CD4-positive, alpha-beta T cell (primary cell): ENCODE results near the gene DSG1. TPM values are rescaled to one million over a fixed set of nuclear protein-coding genes. Genes with fewer than 3 reads are reported as not detected.

Source experiments
- ATAC-seq: fragments of 200-7000 bp; cut with Tn5 transposase; one replicate; pipeline ENCODE4 v1.10.0; 2022; ENCODE audit warnings: mild to moderate bottlenecking; ENCODE audit not compliant: poor library complexity
- CTCF ChIA-PET: fragments of 350-600 bp; sonication (Branson Sonifier 250); formaldehyde crosslinking; loops from one replicate; lab custom pipeline; 2021; ENCODE audit warnings: antibody characterized with exemption, inconsistent platforms; lab: Charles Lee
- POLR2A ChIA-PET: fragments of 350-600 bp; sonication (Branson Sonifier 250); formaldehyde crosslinking; loops from one replicate; lab custom pipeline; 2021; ENCODE audit warnings: antibody characterized with exemption, inconsistent platforms; lab: Charles Lee
- DNase-seq, 14 experiments: peaks; one replicate each; pipeline ENCODE4 v3.0.0-alpha.2; 2013 to 2020; ENCODE audit warnings: mixed read lengths in 2 of 14
- H3K27ac ChIP-seq, 2 donors: one replicate each; pipeline versions ENCODE4 v1.5.1 to v1.7.0; 2013; ENCODE audit warnings: low read length in 2 of 2, low read depth in 1 of 2, mild to moderate bottlenecking in 1 of 2
- H3K27me3 ChIP-seq, 2 experiments: 1 replicate in 1 of 2; 2 replicates in 1 of 2; pipeline versions ENCODE4 v1.6.1 to v1.7.0; 2013; ENCODE audit warnings: low read length in 2 of 2, control low read depth in 1 of 2, mild to moderate bottlenecking in 1 of 2, moderate library complexity in 1 of 2; ENCODE audit not compliant: insufficient read depth in 2 of 2, control insufficient read depth in 1 of 2
- H3K36me3 ChIP-seq: one replicate; pipeline ENCODE4 v1.6.1; 2013; ENCODE audit warnings: low read length, control low read depth; ENCODE audit not compliant: insufficient read depth
- H3K4me1 ChIP-seq: one replicate; pipeline ENCODE4 v1.6.1; 2013; ENCODE audit warnings: low read length, control low read depth; ENCODE audit not compliant: insufficient read depth
- H3K4me3 ChIP-seq: one replicate; pipeline ENCODE4 v1.5.1; 2013; ENCODE audit warnings: mild to moderate bottlenecking, low read length, moderate library complexity
- H3K9me3 ChIP-seq, 2 experiments: 1 replicate in 1 of 2; 2 replicates in 1 of 2; pipeline versions ENCODE4 v1.6.1 to v1.7.0; 2013; ENCODE audit warnings: low read length in 2 of 2, mild to moderate bottlenecking in 2 of 2, control low read depth in 1 of 2, moderate library complexity in 1 of 2; ENCODE audit not compliant: control insufficient read depth in 1 of 2, insufficient read depth in 1 of 2
- H3K27ac Mint-ChIP-seq: one replicate; pipeline ENCODE4 v1.8.0; 2020; ENCODE audit warnings: mixed read lengths
- H3K27me3 Mint-ChIP-seq: one replicate; pipeline ENCODE4 v1.8.0; 2021; ENCODE audit warnings: mixed read lengths
- H3K36me3 Mint-ChIP-seq: one replicate; pipeline ENCODE4 v1.8.0; 2021; ENCODE audit warnings: low read depth, mixed read lengths
- H3K4me1 Mint-ChIP-seq: one replicate; pipeline ENCODE4 v1.8.0; 2021; ENCODE audit warnings: low read depth, mixed read lengths
- H3K4me3 Mint-ChIP-seq: one replicate; pipeline ENCODE4 v1.8.0; 2020; ENCODE audit warnings: mild to moderate bottlenecking, mixed read lengths
- H3K9me3 Mint-ChIP-seq: one replicate; pipeline ENCODE4 v1.8.0; 2020; ENCODE audit warnings: mixed read lengths
- CTCF ChIP-seq: fragments of 200-600 bp; IDR thresholded peaks from one replicate; pipeline ENCODE4 v1.8.0; 2022; ENCODE audit warnings: antibody characterized with exemption, mild to moderate bottlenecking
- intact Hi-C, 2 experiments: fragments of 100-400 bp; cut with DNase I in 1 of 2; cut with micrococcal nuclease in 1 of 2; formaldehyde crosslinking; loops; one replicate each; pipeline versions ENCODE4 v1.15.1 to v1.9.0; 2023 to 2025; cut with DNase I, micrococcal nuclease
- total RNA-seq, 174 experiments: library from RNA in 2 of 174; stranded (reverse) in 2 of 174; gene quantifications; one replicate each; pipeline ENCODE4 v1.2.3 and lab custom pipeline; 2021 to 2026

Gene DSG1
- total RNA-seq, 2 experiments from 2014 or later, result not detected

GRCh38 chr18:31401156-31402025 lies 83.4 kb downstream of the DSG1 start:
- Histone ChIP-seq H3K36me3 (no peaks in the 10 kb centered on the region), H3K4me3 (no peak overlapping the region), H3K9me3 (peaks cover 0 to 4% of the 10 kb centered on the region in 2 experiments), H3K27me3 (no peaks in the 10 kb centered on the region), H3K27ac (no peak overlapping the region), H3K4me1 (no peaks in the 10 kb centered on the region)
- ChIA-PET POLR2A (no interaction called here), CTCF (no interaction called here)
- Mint-ChIP-seq H3K27me3 (no peaks in the 10 kb centered on the region), H3K27ac (no peak overlapping the region), H3K36me3 (no peaks in the 10 kb centered on the region), H3K9me3 (no peaks in the 10 kb centered on the region), H3K4me3 (no peak overlapping the region), H3K4me1 (no peaks in the 10 kb centered on the region)
- DNase-seq, result no peak
- intact Hi-C loops, result no loop called here
- no peak for ATAC-seq
- TF ChIP-seq CTCF, result no peak

- H3K4me3 Mint-ChIP-seq, result no peak overlapping the region
- no peak overlapping the region for H3K27ac Mint-ChIP-seq
- DNase-seq, result no peak
- H3K27me3 Mint-ChIP-seq, result no peaks in the 10 kb centered on the region
- no peak for ATAC-seq
- H3K27me3 ChIP-seq, result no peaks in the 10 kb centered on the region
- H3K4me1 Mint-ChIP-seq, result no peaks in the 10 kb centered on the region
- intact Hi-C loops, result no loop called here
- H3K9me3 ChIP-seq, result peaks cover 0 to 4% of the 10 kb centered on the region in 2 experiments
- H3K36me3 Mint-ChIP-seq, result no peaks in the 10 kb centered on the region
- CTCF ChIA-PET, result no interaction called here
- H3K27ac ChIP-seq, result no peak overlapping the region
- no peak for TF ChIP-seq CTCF
- H3K36me3 ChIP-seq, result no peaks in the 10 kb centered on the region
- no peaks in the 10 kb centered on the region for H3K9me3 Mint-ChIP-seq
- no peak overlapping the region for H3K4me3 ChIP-seq
- no peaks in the 10 kb centered on the region for H3K4me1 ChIP-seq
- POLR2A ChIA-PET, result no interaction called here
These were observed 84.0 kb downstream of the DSG1 start for GRCh38 chr18:31402026-31402373.

- Histone ChIP-seq H3K27ac (no peak overlapping the region), H3K4me3 (no peak overlapping the region), H3K9me3 (no peaks in the 10 kb centered on the region), H3K27me3 (no peaks in the 10 kb centered on the region), H3K36me3 (no peaks in the 10 kb centered on the region), H3K4me1 (no peaks in the 10 kb centered on the region)
- no peaks in the 10 kb centered on the region for H3K36me3 Mint-ChIP-seq
- no peak overlapping the region for H3K4me3 Mint-ChIP-seq
- ATAC-seq (no peak), DNase-seq (no peak)
- POLR2A ChIA-PET, result no interaction called here
- CTCF ChIA-PET, result no interaction called here
- no peaks in the 10 kb centered on the region for H3K27me3 Mint-ChIP-seq
- TF ChIP-seq CTCF, result no peak
- no peak overlapping the region for H3K27ac Mint-ChIP-seq
- no peaks in the 10 kb centered on the region for H3K9me3 Mint-ChIP-seq
- H3K4me1 Mint-ChIP-seq, result no peaks in the 10 kb centered on the region
- intact Hi-C loops, result no loop called here
These were observed 85.4 kb downstream of the DSG1 start for GRCh38 chr18:31403409-31403808.

Other genes with a start within 250 kb of the DSG1 start
- not detected for gene DSC2, start 215.7 kb upstream of the DSG1 start, total RNA-seq
- gene DSC1, start 155.3 kb upstream of the DSG1 start, total RNA-seq, result 1 to 10 TPM; 1.6 to 1.7 TPM
- gene DSG4, start 58.6 kb downstream of the DSG1 start, total RNA-seq, result not detected
- gene DSG3, start 129.6 kb downstream of the DSG1 start, total RNA-seq, result not detected
- under 1 TPM; 0.11 to 0.14 TPM for gene DSG2, start 180.0 kb downstream of the DSG1 start, total RNA-seq